Body of pancreas (tissue), 4 donors: ENCODE measurements around the gene HOXD1. TPM values are rescaled to one million over a fixed set of nuclear protein-coding genes. Genes with fewer than 3 reads are reported as not detected.

Experiments used
- ATAC-seq: fragments of 150-250 bp; one replicate; pipeline ENCODE4 v1.9.1; 2016
- DNase-seq, 4 donors: peaks; one replicate each; pipeline ENCODE4 v3.0.0-alpha.2; 2019
- H3K27ac ChIP-seq, 4 donors: fragments of 200-600 bp; sonication (generic); 1 replicate in 3 of 4; 2 replicates in 1 of 4; pipeline versions ENCODE4 v1.5.1 to v1.6.1; 2016 to 2019; ENCODE audit warnings: mild to moderate bottlenecking in 1 of 4, mixed read lengths in 1 of 4, moderate library complexity in 1 of 4
- H3K27me3 ChIP-seq, 2 donors: fragments of 200-600 bp; sonication (generic); one replicate each; pipeline ENCODE4 v1.6.0; 2016; ENCODE audit warnings: mild to moderate bottlenecking in 1 of 2
- H3K36me3 ChIP-seq, 2 donors: fragments of 200-600 bp; sonication (generic); replicated peaks in 1 of 2; 2 replicates each; pipeline ENCODE4 v1.5.1; 2016; ENCODE audit warnings: low read depth in 2 of 2; ENCODE audit not compliant: insufficient read depth in 1 of 2
- H3K4me1 ChIP-seq: fragments of 200-600 bp; sonication (generic); one replicate; pipeline ENCODE4 v1.6.0; 2016
- H3K4me3 ChIP-seq, 2 donors: fragments of 200-600 bp; sonication (generic); 1 replicate in 1 of 2; 2 replicates in 1 of 2; pipeline ENCODE4 v1.5.1; 2016 to 2019
- H3K9me3 ChIP-seq, 3 donors: fragments of 200-600 bp; sonication (generic); 1 replicate in 2 of 3; 2 replicates in 1 of 3; pipeline ENCODE4 v1.5.1; 2016
- POLR2A ChIP-seq, 3 donors: fragments of 450-650 bp; IDR thresholded peaks; one replicate each; pipeline ENCODE4 v1.6.1; 2016; ENCODE audit warnings: antibody characterized with exemption in 3 of 3, mild to moderate bottlenecking in 2 of 3
- WGBS, 2 donors: methylation state at CpG; one replicate each; pipeline ENCODE4 v1.1.5; 2017; 5-methylcytosine and 5-hydroxymethylcytosine counted together
- intact Hi-C: fragments of 100-400 bp; cut with DNase I; formaldehyde crosslinking; loops from one replicate; pipeline ENCODE4 v1.15.1; 2023
- total RNA-seq, 2 donors: library from RNA; depleted of rRNA; stranded (reverse); fragments of >200 nt; gene quantifications; one replicate each; pipeline ENCODE4 v1.1.0, GENCODE V29; 2016
- TF ChIP-seq, protein P1 (sequence below), 7 experiments: fragments of 450-650 bp in 4 of 7; fragments of 200-600 bp in 3 of 7; sonication (generic) in 3 of 7; IDR thresholded peaks; one replicate each; pipeline ENCODE4 v1.5.1; 2016 to 2019; ENCODE audit warnings: antibody characterized with exemption in 7 of 7

HOXD1 gene
- total RNA-seq, 2 donors from 2014 or later: 0.26 TPM; not detected in 1

GRCh38 chr2:176199902-176200301 is 11.4 kb downstream of the HOXD1 start:
- TF ChIP-seq, protein P1, sequence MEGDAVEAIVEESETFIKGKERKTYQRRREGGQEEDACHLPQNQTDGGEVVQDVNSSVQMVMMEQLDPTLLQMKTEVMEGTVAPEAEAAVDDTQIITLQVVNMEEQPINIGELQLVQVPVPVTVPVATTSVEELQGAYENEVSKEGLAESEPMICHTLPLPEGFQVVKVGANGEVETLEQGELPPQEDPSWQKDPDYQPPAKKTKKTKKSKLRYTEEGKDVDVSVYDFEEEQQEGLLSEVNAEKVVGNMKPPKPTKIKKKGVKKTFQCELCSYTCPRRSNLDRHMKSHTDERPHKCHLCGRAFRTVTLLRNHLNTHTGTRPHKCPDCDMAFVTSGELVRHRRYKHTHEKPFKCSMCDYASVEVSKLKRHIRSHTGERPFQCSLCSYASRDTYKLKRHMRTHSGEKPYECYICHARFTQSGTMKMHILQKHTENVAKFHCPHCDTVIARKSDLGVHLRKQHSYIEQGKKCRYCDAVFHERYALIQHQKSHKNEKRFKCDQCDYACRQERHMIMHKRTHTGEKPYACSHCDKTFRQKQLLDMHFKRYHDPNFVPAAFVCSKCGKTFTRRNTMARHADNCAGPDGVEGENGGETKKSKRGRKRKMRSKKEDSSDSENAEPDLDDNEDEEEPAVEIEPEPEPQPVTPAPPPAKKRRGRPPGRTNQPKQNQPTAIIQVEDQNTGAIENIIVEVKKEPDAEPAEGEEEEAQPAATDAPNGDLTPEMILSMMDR (IDR thresholded peaks at IDR 0.05): no peak
- TF ChIP-seq POLR2A (IDR thresholded peaks at IDR 0.05): no peak
- peaks cover 4% of the 10 kb centered on the region for H3K4me1 ChIP-seq
- H3K27ac ChIP-seq: no peak overlapping the region
- DNase-seq (no peak), ATAC-seq (no peak)
- no peaks in the 10 kb centered on the region for H3K36me3 ChIP-seq
- H3K9me3 ChIP-seq: no peaks in the 10 kb centered on the region
- intact Hi-C loops: no loop called here
- H3K4me3 ChIP-seq: no peak overlapping the region
- H3K27me3 ChIP-seq: no peaks in the 10 kb centered on the region

- intact Hi-C loops: no loop called here
- no peaks in the 10 kb centered on the region for H3K9me3 ChIP-seq
- H3K27me3 ChIP-seq: no peaks in the 10 kb centered on the region
- no peaks in the 10 kb centered on the region for H3K36me3 ChIP-seq
- peaks cover 4% of the 10 kb centered on the region for H3K4me1 ChIP-seq
- no peak overlapping the region for H3K27ac ChIP-seq
- DNase-seq: no peak
- H3K4me3 ChIP-seq: no peak overlapping the region
- 56 to 67% methylated on average over 19 to 21 of the region's 21 CpGs for WGBS, 2 donors
- ATAC-seq: no peak
- TF ChIP-seq POLR2A (IDR thresholded peaks at IDR 0.05): no peak
- TF ChIP-seq, protein P1 (IDR thresholded peaks at IDR 0.05): no peak
Observed at GRCh38 chr2:176200971-176201370, 12.5 kb downstream of the HOXD1 start.

DNA sequence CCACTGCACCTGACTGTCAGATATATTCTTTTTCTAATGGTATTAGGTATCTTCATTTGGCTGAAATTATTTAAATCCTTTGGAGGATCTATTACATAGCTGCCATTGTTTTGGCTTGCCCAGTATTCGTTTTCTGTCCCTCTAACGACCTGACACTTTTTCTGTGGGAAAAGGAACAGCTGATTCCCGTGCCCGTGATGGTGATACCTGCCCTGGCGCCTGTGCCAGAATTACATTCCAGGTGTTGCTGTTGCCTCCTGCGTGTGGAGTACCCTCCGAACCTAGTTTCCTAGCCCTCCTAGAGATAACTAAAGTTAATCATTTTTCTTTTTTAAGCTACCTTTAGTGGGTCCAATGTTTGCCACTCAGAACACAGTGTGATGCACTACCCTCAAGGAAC is 14.0 kb downstream of the HOXD1 start:
- H3K36me3 ChIP-seq: no peaks in the 10 kb centered on the region
- no peaks in the 10 kb centered on the region for H3K27me3 ChIP-seq
- TF ChIP-seq, protein P1 (IDR thresholded peaks at IDR 0.05): no peak
- TF ChIP-seq POLR2A (IDR thresholded peaks at IDR 0.05): no peak
- peak; percentile 45 for ATAC-seq
- H3K4me3 ChIP-seq: no peak overlapping the region
- H3K27ac ChIP-seq: no peak overlapping the region
- H3K4me1 ChIP-seq: peaks cover 4% of the 10 kb centered on the region
- intact Hi-C loops: no loop called here
- DNase-seq: peak; percentile 41 to 71 (median 51)
- 28 to 41% methylated on average over 7 of the region's 7 CpGs for WGBS, 2 donors
- no peaks in the 10 kb centered on the region for H3K9me3 ChIP-seq

- intact Hi-C loops: no loop called here
- DNase-seq (no peak), ATAC-seq (no peak)
- Histone ChIP-seq H3K27ac (no peak overlapping the region), H3K4me3 (no peak overlapping the region), H3K27me3 (no peaks in the 10 kb centered on the region), H3K4me1 (peaks cover 4% of the 10 kb centered on the region), H3K36me3 (no peaks in the 10 kb centered on the region), H3K9me3 (no peaks in the 10 kb centered on the region)
- WGBS, 2 donors: 63 to 70% methylated on average over 1 of the region's 1 CpG
- TF ChIP-seq, protein P1 (IDR thresholded peaks at IDR 0.05): no peak
- TF ChIP-seq POLR2A (IDR thresholded peaks at IDR 0.05): no peak
Observed at GRCh38 chr2:176205126-176205525, 16.7 kb downstream of the HOXD1 start.

DNA sequence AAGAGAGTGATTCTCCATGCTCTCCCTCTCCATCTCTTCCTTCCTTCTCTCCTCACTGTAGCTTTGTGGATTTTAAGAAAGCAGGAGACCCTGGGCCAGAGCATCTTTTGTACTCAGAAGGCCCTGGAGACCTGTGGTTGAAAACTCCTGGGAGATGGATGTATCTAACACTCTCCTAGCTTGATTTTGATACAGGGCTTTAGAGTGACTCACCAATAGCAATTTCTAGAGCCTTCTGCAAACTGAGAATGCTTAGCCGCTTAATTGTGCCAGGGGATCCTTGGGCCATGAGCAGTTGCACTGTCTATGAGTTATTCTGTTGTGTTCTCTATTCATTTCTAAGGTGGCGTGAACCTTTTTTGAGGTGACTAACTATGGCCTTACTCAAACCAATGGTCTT is 17.7 kb downstream of the HOXD1 start:
- Histone ChIP-seq H3K4me1 (peaks cover 4% of the 10 kb centered on the region), H3K27ac (no peak overlapping the region), H3K4me3 (no peak overlapping the region), H3K9me3 (no peaks in the 10 kb centered on the region), H3K36me3 (no peaks in the 10 kb centered on the region), H3K27me3 (no peaks in the 10 kb centered on the region)
- 91 to 99% methylated on average over 2 of the region's 2 CpGs for WGBS, 2 donors
- TF ChIP-seq, protein P1 (IDR thresholded peaks at IDR 0.05): no peak
- TF ChIP-seq POLR2A (IDR thresholded peaks at IDR 0.05): no peak
- DNase-seq: no peak
- intact Hi-C loops: no loop called here
- no peak for ATAC-seq
